GM19239 (cell line): ENCODE measurements around the gene DPYSL3.
"Not testable (repeated sequence)": the region's sequence is repeated elsewhere in the genome, so short reads cannot be mapped to it uniquely, and the experiment has no call there.

ENCODE experiments used
- DNase-seq: peaks from one replicate; pipeline ENCODE4 v3.0.0; 2011; ENCODE audit warnings: low spot score; ENCODE audit not compliant: insufficient read length
- FAIRE-seq: peaks from 2 replicates; lab custom pipeline; 2011; peaks lifted over from hg19 to GRCh38; lab: Jason Lieb, UNC

The DPYSL3 gene

GRCh38 chr5:147384346-147385193 is 125.3 kb downstream of the DPYSL3 start:
- FAIRE-seq (no peak), DNase-seq (no peak)

DNA sequence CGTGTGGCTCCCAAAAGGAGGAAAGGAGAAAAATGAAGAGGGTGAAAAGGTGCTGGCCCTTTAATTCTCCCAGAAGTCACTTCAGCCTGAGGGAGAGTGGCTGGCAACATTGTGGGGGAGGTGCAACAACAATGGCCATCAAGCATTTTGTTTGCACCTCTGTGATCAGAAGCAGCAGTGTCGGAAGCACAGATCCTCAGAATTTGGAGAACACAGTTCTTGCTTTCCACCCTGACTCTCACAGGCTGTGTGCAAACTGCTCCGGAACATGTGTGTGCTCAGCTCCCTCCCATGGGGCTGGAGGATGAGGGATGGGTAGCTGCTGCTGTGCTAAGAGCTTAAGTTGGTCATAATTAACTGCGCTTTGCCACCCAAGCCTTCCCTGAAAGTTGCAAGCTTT is 127.1 kb downstream of the DPYSL3 start:
- no peak for DNase-seq
- FAIRE-seq, result no peak

DNA sequence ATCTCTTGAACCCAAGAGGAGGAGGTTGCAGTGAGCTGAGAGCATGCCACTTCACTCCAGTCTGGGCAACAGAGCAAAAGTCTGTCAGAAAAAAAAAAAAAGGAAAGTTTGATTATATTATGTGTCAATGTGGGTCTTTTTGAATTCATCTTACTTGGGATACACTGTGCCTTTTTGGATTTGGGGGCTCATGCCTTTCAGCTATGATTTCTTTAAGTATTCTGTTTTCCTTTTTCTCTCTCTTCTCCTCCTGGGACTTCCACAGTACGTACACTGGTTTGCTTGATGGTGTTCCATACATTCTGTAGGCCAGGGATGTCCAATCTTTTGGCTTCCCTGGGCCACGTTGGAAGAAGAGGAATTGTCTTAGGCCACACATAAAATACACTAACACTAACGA is 128.3 kb downstream of the DPYSL3 start:
- DNase-seq, result no peak
- FAIRE-seq, result no peak

GRCh38 chr5:147377682-147378081 is 132.2 kb downstream of the DPYSL3 start:
- DNase-seq (no peak), FAIRE-seq (no peak)

GRCh38 chr5:147375151-147375550 is 134.7 kb downstream of the DPYSL3 start:
- no peak for FAIRE-seq
- no peak for DNase-seq

DNA sequence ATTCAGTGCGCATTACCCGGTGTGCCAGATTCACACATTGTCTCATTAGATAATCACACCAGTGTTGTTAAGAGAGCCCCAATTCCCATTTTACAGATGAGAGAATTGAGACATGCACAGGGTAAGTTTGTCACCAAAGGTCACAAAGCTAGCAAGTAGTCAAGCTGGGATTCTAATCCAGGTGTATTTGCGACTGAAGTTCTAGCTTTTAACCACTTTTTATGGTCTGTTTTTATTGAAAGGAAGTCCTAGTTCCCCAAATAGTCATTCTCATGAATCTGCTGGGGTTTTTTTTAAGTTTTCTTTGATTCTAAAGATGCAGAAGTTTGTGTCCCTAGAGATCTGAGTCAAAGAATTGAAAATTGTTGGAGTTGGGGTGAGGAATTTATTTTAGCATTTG is 136.5 kb downstream of the DPYSL3 start:
- FAIRE-seq, result no peak
- no peak for DNase-seq

GRCh38 chr5:147372191-147372590 is 137.7 kb downstream of the DPYSL3 start:
- DNase-seq (no peak), FAIRE-seq (no peak)

DNA sequence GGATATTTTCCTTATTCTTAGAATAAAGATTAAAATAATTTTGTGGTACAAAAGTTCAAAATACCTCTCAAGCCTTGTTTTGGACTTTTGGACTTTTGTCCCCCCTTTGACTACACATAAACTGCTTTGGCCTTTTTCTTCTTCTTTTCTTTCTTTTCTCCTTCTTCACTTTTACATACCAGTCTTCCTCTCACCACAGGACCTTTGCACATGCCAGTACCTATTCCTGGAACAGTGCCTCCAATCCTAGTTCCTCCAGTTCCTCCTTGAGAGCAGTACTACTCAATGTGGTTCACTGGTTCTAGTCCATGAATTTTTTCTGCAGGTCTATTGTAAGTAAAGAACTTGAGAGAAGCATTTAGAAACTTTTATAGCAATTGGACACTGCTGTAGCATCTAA is 138.6 kb downstream of the DPYSL3 start:
- FAIRE-seq (no peak), DNase-seq (no peak)

DNA sequence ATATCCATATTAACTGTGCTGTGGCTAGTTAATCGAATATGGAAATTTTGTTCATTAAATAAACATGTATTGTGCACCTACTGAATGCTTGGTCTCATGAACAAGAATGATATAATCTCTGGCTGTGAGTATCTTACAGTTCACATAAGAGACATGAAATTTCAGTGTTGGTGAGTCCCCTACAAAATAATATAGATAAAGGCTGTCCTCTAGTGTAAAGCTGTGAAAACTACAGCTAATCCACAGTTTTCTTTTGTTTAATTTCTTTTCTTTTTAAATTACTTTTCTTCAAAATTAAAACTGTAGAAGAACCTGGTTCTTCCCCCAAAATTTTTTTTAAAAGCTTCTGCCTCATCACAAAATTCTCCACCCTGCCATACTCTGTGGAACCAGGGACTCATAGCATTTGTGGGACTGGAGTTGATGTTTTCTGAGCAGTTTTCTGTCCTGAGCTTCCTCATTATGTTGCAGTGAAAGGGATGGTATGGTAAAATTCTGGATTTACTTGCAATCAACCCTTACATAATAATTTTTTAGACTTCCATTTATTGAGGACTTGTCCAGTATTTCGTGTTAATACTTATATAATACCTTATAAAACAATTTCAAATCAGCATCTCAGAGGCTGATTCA is 140.0 kb downstream of the DPYSL3 start:
- FAIRE-seq (no peak), DNase-seq (no peak)

DNA sequence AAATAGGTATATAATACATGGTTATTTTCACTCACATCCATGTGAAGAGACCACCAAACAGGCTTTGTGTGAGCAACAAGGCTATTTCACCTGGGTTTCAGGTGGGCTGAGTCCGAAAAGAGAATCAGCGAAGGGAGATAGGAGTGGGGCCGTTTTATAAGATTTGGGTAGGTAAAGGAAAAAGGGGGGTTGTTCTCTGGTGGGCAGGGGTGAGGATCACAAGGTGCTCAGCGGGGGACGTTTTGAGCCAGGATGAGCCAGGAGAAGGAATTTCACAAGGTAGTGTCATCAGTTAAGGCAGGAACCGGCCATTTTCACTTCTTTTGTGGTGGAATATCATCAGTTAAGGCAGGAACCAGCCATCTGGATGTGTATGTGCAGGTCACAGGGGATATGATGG is 142.5 kb downstream of the DPYSL3 start:
- not testable (repeated sequence) for DNase-seq, FAIRE-seq

DNA sequence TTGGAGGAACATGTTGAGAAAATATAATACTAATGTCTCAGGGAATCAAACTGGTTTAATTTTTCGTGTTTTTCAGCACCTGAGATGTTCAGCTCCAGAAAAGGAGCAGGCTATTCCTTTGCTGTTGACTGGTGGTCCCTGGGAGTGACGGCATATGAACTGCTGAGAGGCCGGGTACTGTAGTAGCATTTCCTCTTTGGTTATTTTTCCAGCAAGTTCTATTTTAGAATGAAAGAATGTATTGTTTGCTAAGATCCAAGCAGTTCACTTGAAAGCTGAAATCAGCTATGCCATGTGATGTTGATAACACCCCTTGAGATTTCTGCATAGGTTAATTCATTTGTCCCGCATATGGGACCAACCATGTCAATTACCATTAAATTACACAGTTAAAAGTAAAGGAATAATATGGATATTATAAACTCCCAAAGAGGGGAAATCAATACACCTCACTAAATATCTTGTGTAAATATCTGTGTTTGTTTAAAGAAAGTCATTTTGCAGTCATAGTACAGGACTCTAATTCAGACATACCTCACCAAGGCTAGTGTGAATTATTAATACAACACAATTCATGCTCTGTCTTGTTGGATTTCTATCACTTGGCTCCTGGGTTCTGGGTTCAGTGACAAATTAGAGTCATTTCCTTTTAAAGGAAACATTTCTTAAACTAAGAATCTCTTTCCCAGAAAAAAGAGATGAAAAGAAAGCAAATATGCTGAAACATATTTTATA is 148.3 kb downstream of the DPYSL3 start:
- FAIRE-seq, result no peak
- no peak for DNase-seq

DNA sequence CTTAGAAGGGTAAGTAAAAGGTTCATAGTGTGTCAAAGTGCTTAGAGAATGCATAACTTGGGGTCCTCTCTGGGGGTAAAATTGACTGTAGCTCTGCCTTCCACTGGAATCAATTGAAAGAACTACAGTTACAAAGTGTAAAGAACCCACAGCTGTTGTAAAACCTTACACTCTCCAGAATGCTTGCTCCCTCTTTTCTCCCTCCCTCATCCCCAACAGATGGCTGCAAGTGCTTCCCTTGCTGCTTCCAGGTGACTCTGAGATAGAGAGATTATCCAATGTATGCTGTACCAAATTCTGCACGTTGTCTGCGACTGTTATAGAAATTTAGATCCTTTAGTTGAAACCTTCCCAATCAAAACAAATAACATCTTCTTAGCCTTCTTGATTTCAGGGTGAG is 149.1 kb downstream of the DPYSL3 start:
- no peak for DNase-seq
- no peak for FAIRE-seq

DNA sequence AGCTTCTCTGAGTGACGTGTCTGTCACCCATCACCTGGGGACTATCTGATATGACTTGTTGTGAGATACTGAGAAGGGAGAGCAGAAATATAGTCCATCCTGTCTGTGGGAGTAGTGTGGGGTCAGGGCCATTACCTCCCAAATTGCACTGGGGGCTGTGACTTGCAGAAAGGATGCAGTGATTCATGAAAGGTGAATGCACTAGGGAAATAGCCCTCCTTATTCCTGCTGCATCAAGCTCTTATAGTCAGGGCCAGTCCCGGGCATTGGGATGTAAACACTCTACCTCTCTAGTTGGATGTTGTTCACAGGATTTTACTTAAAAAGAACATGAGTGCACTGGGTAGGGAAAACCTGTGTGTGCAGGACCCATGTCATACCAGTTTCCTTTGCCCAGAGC is 150.3 kb downstream of the DPYSL3 start:
- FAIRE-seq (no peak), DNase-seq (no peak)

GRCh38 chr5:147359101-147359500 is 150.8 kb downstream of the DPYSL3 start:
- FAIRE-seq (no peak), DNase-seq (no peak)

DNA sequence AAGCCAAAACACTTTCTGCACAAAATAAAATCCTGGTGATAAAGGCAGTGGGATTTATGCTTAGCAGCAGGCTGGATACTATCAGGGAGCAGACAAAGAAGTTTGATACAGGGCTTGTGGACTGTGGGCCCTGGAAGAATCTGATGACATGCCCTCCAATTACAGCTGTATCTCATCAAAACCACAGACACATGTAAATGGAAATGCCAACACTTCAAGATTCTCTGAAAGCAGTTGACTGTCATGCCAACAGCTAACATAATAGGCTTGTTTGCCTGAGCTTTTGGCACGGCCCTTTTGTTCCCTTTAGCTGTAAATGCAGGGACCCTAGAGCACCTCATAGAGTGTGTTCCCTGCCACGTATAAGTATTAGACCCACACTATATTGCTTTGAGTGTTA is 160.6 kb downstream of the DPYSL3 start:
- FAIRE-seq (no peak), DNase-seq (no peak)

- FAIRE-seq (no peak), DNase-seq (no peak)
Observed at GRCh38 chr5:147348451-147348850, 161.4 kb downstream of the DPYSL3 start.

- FAIRE-seq, result no peak
Observed at GRCh38 chr5:147348046-147348445, 161.8 kb downstream of the DPYSL3 start.

DNA sequence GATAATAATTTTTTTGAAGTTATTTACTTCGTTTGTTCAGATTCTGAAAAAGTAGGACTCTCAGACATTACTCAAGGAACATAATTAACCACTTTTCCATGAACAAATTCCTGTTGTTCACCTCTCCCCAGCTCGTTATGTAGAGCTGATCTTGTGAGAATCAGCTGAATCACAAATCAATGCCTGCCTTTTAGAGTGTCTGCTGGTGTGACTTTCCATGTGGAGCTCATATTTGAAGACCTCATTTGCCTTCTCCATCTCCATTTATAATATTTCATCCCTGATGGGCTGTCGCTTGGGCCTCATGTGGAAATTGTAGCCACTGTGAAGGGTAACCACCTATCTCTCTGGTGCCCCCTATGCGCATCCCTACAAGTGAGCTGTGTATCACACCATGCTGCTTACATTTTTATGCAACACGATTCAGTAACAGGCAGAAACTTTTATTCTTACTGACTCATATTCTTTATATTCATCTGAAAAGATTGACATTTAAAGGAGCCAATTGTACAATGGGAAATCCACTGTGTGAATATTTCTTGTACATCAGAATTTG is 163.8 kb downstream of the DPYSL3 start:
- DNase-seq (no peak), FAIRE-seq (no peak)

More at GRCh38 chr5:147348046-147348445, 161.8 kb downstream of the DPYSL3 start:
- DNase-seq, result no peak

DNA sequence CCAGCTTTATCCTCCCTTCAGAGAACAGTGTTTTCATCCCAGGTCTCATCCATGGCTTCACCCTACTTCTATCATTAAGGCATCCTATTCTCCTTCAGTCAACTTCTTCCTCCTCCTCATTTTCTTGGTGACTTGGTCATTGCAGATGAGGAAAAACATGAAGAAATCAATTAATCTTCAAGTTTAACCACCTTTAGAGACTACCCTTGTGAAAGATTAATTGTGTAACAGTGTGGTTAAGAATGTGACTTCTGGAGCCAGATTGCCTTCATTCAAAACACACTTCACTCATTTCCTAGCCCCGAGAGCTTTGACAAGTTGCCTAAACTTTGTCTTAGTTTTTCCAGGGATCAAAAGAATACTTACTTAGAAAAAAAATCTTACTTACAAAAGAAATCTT is 165.0 kb downstream of the DPYSL3 start:
- DNase-seq, result no peak
- no peak for FAIRE-seq

DNA sequence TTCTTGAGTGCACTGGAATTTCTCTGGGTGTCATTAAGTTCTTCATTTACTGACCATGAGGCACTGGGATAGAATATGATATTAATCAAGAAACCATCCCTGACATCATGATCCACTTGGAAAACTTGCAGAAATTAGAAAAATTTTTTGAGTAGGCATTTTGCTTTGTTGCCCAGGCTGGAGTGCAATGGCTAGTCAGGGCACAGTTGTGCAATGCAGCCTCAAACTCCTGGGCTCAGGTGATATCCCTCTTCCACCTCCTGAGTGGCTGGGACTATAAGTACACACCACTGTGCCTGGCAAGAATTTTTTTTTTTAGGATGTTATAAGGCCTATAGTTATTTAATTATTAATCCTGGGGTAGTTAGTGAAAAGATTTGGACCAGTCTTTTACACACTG is 168.5 kb downstream of the DPYSL3 start:
- no peak for DNase-seq
- FAIRE-seq, result no peak

DNA sequence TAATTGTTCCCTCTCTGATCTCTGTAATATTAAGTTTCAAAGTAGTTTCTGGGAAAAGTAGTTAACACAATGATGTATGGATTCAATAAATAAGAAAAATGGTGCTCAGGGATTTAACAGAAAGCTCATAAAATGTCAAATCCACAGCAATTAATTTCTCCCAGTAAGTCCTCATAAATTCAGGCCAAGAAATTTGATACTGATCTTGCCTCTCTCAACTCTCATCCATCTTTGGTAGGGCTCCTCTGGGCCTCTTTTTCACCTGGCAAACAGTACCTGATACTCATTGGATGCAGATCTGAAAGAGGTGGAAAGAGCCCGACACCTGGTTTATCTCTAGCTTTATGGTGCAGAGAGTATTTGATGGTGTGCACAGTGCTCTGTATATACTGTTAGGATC is 168.9 kb downstream of the DPYSL3 start:
- DNase-seq (no peak), FAIRE-seq (no peak)
